Stomach (tissue), 9 donors: ENCODE data around the gene UCKL1. TPM values are rescaled to one million over a fixed set of nuclear protein-coding genes. Genes with fewer than 3 reads are reported as not detected.
A peak's percentile ranks its signal among the peaks of the same experiment; 100 is the strongest.
"Not testable (repeated sequence)": the region's sequence is repeated elsewhere in the genome, so short reads cannot be mapped to it uniquely, and the experiment has no call there.

Experiments
- DNase-seq, 2 donors: peaks; one replicate each; pipeline versions ENCODE4 v3.0.0 to v3.0.0-alpha.2; 2013 to 2019
- H3K27ac ChIP-seq, 5 donors: fragments of 200-600 bp in 4 of 5; sonication (generic) in 4 of 5; one replicate each; pipeline ENCODE4 v1.5.1; 2013 to 2019; ENCODE audit warnings: mild to moderate bottlenecking in 1 of 5, moderate library complexity in 1 of 5
- H3K27me3 ChIP-seq, 3 donors: fragments of 200-600 bp; sonication (generic); one replicate each; pipeline ENCODE4 v1.5.1; 2017 to 2019; ENCODE audit warnings: mixed run types in 1 of 3
- H3K36me3 ChIP-seq, 4 donors: fragments of 200-600 bp; sonication (generic); 1 replicate in 3 of 4; 2 replicates in 1 of 4; pipeline ENCODE4 v1.5.1; 2016 to 2019
- H3K4me1 ChIP-seq, 4 donors: fragments of 200-600 bp; sonication (generic); one replicate each; pipeline ENCODE4 v1.5.1; 2016 to 2019
- H3K4me3 ChIP-seq, 4 donors: fragments of 200-600 bp; sonication (generic) in 3 of 4; one replicate each; pipeline ENCODE4 v1.5.1; 2016 to 2019; ENCODE audit warnings: mild to moderate bottlenecking in 1 of 4
- H3K9me3 ChIP-seq, 4 donors: fragments of 200-600 bp; sonication (generic); one replicate each; pipeline ENCODE4 v1.5.1; 2016 to 2019
- EP300 ChIP-seq: sonication (generic); formaldehyde crosslinking; IDR thresholded peaks from one replicate; pipeline ENCODE4 v1.6.1; 2017; ENCODE audit warnings: antibody characterized with exemption
- POLR2A ChIP-seq, 4 donors: fragments of 450-650 bp; IDR thresholded peaks; one replicate each; pipeline ENCODE4 v1.6.1; 2016; ENCODE audit warnings: antibody characterized with exemption in 4 of 4, control low read depth in 2 of 4, mild to moderate bottlenecking in 1 of 4, moderate library complexity in 1 of 4
- POLR2AphosphoS5 ChIP-seq, 3 donors: sonication (generic); formaldehyde crosslinking; IDR thresholded peaks; one replicate each; pipeline ENCODE4 v1.6.1; 2016; ENCODE audit warnings: antibody characterized with exemption in 3 of 3
- WGBS, 5 donors: extraction: QIAGEN DNeasy Blood & Tissue Kit in 3 of 5; methylation state at CpG; one replicate each; pipeline versions ENCODE4 v1.1.5 to v1.1.7; 2013 to 2018; 5-methylcytosine and 5-hydroxymethylcytosine counted together
- intact Hi-C: fragments of 100-400 bp; cut with DNase I; formaldehyde crosslinking; loops from one replicate; pipeline ENCODE4 v1.15.1; 2023; ENCODE audit warnings: low total_unique reads
- polyA plus RNA-seq, 3 donors: library from polyadenylated mRNA; stranded (reverse); fragments of 200-250 nt; gene quantifications; one replicate each; pipeline ENCODE4 v1.2.3, GENCODE V29; 2013
- total RNA-seq, 5 donors: library from RNA; depleted of rRNA; stranded (reverse); fragments of >200 nt; gene quantifications; one replicate each; pipeline versions ENCODE4 v1.1.0 to v1.2.3, GENCODE V29; 2014 to 2016
- TF ChIP-seq, protein P1 (sequence below), 7 experiments: fragments of 450-650 bp in 4 of 7; fragments of 200-600 bp in 3 of 7; sonication (generic) in 3 of 7; IDR thresholded peaks; one replicate each; pipeline ENCODE4 v1.5.1; 2016 to 2019; ENCODE audit warnings: antibody characterized with exemption in 7 of 7, control low read depth in 2 of 7, mild to moderate bottlenecking in 1 of 7
- donor health status: healthy with polysubstance abuse.
- donor health status: Bipolar disorder and iron deficiency.
- donor health status: healthy.

The UCKL1 gene
- total and polyA plus RNA-seq, 8 donors: 17.7 to 107 (median 32.2) TPM

DNA sequence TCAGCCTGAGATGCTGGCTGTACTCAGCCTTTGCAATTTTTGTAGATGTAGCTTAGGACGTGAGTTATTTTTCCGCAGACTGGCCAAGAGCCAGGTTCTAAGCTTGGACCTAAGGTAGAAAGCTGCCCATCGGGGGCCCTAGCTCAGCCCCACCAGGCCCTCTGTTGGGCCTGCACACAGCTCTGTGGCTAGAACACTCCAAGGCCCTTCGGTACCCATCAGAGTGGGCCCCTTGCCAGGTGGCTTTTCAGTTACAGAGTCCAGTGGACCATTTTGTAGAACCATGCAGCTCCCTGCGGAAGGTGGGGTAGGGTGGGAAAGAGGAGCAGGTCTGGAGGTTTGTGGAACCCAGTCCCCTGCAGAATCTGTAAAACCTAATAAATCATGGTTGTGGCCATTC is 22.6 kb downstream of the UCKL1 start:
- intact Hi-C loops: no loop called here
- TF ChIP-seq EP300 (no peak), POLR2AphosphoS5 (IDR thresholded peaks at IDR 0.05) (no peak), POLR2A (IDR thresholded peaks at IDR 0.05) (no peak)
- TF ChIP-seq, protein P1, sequence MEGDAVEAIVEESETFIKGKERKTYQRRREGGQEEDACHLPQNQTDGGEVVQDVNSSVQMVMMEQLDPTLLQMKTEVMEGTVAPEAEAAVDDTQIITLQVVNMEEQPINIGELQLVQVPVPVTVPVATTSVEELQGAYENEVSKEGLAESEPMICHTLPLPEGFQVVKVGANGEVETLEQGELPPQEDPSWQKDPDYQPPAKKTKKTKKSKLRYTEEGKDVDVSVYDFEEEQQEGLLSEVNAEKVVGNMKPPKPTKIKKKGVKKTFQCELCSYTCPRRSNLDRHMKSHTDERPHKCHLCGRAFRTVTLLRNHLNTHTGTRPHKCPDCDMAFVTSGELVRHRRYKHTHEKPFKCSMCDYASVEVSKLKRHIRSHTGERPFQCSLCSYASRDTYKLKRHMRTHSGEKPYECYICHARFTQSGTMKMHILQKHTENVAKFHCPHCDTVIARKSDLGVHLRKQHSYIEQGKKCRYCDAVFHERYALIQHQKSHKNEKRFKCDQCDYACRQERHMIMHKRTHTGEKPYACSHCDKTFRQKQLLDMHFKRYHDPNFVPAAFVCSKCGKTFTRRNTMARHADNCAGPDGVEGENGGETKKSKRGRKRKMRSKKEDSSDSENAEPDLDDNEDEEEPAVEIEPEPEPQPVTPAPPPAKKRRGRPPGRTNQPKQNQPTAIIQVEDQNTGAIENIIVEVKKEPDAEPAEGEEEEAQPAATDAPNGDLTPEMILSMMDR (IDR thresholded peaks at IDR 0.05): no peak
- H3K9me3 ChIP-seq: no peaks in the 10 kb centered on the region
- H3K4me1 ChIP-seq: peaks cover 6 to 32% (median 20%) of the 10 kb centered on the region in 4 donors
- no peak for DNase-seq
- H3K27ac ChIP-seq: no peak overlapping the region
- H3K4me3 ChIP-seq: no peak overlapping the region
- WGBS, 5 donors: 51 to 91% (median 84%) methylated on average over 3 to 5 of the region's 5 CpGs
- H3K36me3 ChIP-seq: peaks cover 61 to 98% (median 89%) of the 10 kb centered on the region in 4 donors
- no peaks in the 10 kb centered on the region for H3K27me3 ChIP-seq

DNA sequence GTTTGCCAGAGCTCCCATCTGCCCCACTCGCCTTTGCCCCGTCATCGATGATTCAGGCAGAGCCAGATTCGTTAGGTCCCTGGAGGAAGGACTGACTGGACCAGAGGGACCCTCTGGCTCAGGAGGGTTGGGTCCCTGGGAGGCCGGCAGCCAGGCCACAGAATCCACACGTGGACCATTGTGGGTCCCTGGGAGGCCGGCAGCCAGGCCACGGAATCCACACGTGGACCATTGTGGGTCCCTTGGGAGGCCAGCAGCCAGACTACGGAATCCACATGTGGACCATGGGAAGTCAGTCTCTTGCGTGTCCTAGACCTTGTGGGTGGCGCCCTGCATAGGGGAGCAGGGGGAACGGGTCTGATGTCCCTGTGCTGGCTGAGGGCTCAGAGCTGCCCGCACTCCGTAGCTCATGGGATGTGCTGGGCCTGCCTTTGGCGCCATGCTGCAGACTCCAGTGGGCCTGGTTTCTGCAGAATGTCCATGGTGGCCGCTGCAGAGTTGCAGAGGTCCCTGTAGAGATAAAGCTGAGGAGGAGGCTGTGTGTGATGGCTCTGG is 23.5 kb downstream of the UCKL1 start:
- H3K4me3 ChIP-seq: no peak overlapping the region
- H3K36me3 ChIP-seq: peaks cover 69 to 98% (median 92%) of the 10 kb centered on the region in 4 donors
- intact Hi-C loops: no loop called here
- H3K4me1 ChIP-seq: peaks cover 6 to 23% (median 15%) of the 10 kb centered on the region in 4 donors
- H3K27ac ChIP-seq: no peak overlapping the region
- no peaks in the 10 kb centered on the region for H3K27me3 ChIP-seq
- H3K9me3 ChIP-seq: no peaks in the 10 kb centered on the region
- TF ChIP-seq POLR2AphosphoS5 (IDR thresholded peaks at IDR 0.05) (no peak), EP300 (no peak)
- no peak for DNase-seq
- 88 to 93% (median 91%) methylated on average over 11 to 17 of the region's 17 CpGs for WGBS, 5 donors

DNA sequence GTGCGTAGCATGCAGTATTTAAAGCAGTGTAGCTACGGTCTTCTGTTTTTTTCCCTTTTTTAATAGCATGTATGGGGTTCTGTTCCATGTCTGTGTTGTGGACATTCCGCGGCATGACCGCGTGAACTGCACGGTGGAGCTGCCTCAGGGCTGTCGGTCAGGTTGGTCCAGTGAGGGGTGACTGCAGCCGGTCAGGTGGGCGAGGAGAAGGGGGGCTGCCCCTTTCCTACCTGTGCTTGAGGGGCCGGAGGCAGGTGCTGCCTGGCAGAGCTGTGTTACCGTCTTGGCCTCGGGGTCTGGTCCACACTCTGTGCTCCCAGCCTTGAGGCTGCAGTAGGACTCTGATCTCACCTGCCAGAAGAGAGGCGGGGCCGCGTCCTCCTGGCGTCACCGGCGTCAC is 24.5 kb downstream of the UCKL1 start:
- Histone ChIP-seq H3K4me1 (peaks cover 6 to 20% (median 15%) of the 10 kb centered on the region in 4 donors), H3K27me3 (no peaks in the 10 kb centered on the region), H3K4me3 (peak overlapping the region in 1 of 4 donors; percentile 9), H3K36me3 (peaks cover 72 to 95% (median 92%) of the 10 kb centered on the region in 4 donors), H3K9me3 (no peaks in the 10 kb centered on the region), H3K27ac (peak overlapping the region in 4 of 5 donors; percentile 29 to 64 (median 48))
- TF ChIP-seq, protein P1 (IDR thresholded peaks at IDR 0.05): no peak
- TF ChIP-seq POLR2A (IDR thresholded peaks at IDR 0.05): no peak
- whole genome bisulfite sequencing, 5 donors: 75 to 94% (median 87%) methylated on average over 17 to 19 of the region's 19 CpGs
- no peak for DNase-seq
- intact Hi-C loops: no loop called here

DNA sequence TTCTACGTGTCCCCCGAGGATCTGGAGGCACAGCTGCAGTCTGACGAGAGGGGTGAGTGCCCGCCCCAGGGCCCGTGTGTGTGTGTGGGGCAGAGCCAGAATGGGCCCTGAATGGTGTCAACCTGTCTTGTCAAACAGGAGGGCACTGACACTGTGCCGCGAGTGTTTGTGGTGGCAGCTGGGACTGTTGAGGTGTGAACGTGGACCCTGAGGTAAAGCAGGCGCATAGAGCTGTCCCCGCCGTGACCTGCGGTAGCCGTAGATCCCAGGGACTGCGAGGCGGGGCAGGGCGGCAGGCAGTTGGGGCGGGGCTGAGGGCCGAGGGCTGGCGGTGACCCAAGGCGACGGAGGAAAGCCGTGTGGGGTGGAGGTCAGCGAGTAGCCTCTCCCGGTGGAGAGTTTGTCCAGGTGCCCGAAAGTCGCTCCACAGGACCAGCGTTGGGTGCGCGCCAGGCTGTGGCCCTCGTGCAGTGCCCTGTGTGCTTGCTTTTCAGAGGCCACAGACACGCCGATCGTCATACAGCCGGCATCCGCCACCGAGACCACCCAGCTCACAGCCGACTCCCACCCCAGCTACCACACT is 25.2 kb downstream of the UCKL1 start:
- DNase-seq: peak; percentile 38 to 95
- intact Hi-C loops: no loop called here
- peaks cover 76 to 95% (median 91%) of the 10 kb centered on the region in 4 donors for H3K36me3 ChIP-seq
- TF ChIP-seq, protein P1 (IDR thresholded peaks at IDR 0.05): no peak
- TF ChIP-seq EP300 (no peak), POLR2AphosphoS5 (IDR thresholded peaks at IDR 0.05) (peak in 1 of 3 donors; percentile 57), POLR2A (IDR thresholded peaks at IDR 0.05) (no peak)
- peak overlapping the region in 1 of 4 donors; percentile 9 for H3K4me3 ChIP-seq
- peaks cover 6 to 21% (median 17%) of the 10 kb centered on the region in 4 donors for H3K4me1 ChIP-seq
- H3K27me3 ChIP-seq: no peaks in the 10 kb centered on the region
- H3K9me3 ChIP-seq: no peaks in the 10 kb centered on the region
- peak overlapping the region; percentile 29 to 64 (median 46) for H3K27ac ChIP-seq
- WGBS, 5 donors: 38 to 80% (median 60%) methylated on average over 24 to 37 of the region's 37 CpGs

DNA sequence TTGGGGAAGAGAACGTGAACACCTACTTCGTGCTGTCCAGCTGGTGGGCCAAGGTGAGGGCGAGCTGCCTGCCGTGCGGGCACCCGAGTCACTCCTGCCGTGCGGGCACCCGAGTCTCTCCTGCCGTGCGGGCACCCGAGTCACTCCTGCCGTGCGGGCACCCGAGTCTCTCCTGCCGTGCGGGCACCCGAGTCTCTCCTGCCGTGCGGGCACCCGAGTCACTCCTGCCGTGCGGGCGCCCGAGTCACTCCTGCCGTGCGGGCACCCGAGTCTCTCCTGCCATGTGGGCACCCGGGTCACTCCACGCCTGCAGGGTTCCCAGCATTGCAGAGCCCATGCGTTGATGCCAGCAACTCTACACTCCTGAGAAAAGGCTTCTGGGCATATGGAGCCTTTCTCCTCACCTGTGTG is 26.7 kb downstream of the UCKL1 start:
- DNase-seq, H3K4me3 ChIP-seq, H3K27ac ChIP-seq, intact Hi-C loops, H3K27me3 ChIP-seq, H3K9me3 ChIP-seq: not testable (repeated sequence)
- 93 to 97% (median 95%) methylated on average over 28 to 31 of the region's 31 CpGs for WGBS, 5 donors
- Histone ChIP-seq H3K36me3 (peaks cover 61 to 86% (median 77%) of the 10 kb centered on the region in 4 donors), H3K4me1 (peaks cover 6 to 21% (median 17%) of the 10 kb centered on the region in 4 donors)
